Measurements from ENCODE around the gene BAZ2A. TPM values are rescaled to one million over a fixed set of nuclear protein-coding genes. Genes with fewer than 3 reads are reported as not detected.

BAZ2A gene
- polyA plus RNA-seq (2012; ENCODE audit: insufficient read depth, insufficient read length, low read depth), result 126 TPM

GRCh38 chr12:56630180-56630632 is at the start of gene BAZ2A:
Gene BAZ2A, minus strand, starts transcription at chr12:56630326. Its CDS starts 12,796 bp downstream, at chr12:56617530.
- TF ChIP-seq, protein P1, sequence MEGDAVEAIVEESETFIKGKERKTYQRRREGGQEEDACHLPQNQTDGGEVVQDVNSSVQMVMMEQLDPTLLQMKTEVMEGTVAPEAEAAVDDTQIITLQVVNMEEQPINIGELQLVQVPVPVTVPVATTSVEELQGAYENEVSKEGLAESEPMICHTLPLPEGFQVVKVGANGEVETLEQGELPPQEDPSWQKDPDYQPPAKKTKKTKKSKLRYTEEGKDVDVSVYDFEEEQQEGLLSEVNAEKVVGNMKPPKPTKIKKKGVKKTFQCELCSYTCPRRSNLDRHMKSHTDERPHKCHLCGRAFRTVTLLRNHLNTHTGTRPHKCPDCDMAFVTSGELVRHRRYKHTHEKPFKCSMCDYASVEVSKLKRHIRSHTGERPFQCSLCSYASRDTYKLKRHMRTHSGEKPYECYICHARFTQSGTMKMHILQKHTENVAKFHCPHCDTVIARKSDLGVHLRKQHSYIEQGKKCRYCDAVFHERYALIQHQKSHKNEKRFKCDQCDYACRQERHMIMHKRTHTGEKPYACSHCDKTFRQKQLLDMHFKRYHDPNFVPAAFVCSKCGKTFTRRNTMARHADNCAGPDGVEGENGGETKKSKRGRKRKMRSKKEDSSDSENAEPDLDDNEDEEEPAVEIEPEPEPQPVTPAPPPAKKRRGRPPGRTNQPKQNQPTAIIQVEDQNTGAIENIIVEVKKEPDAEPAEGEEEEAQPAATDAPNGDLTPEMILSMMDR (IDR thresholded peaks at IDR 0.05; ENCODE audit: low read depth, low read length), result no peak
- H3K9me3 ChIP-seq, result no peaks in the 10 kb centered on the region
- H3K27me3 ChIP-seq, result no peaks in the 10 kb centered on the region
- H3K36me3 ChIP-seq, result peaks cover 18% of the 10 kb centered on the region
- H3K4me1 ChIP-seq, result peaks cover 18% of the 10 kb centered on the region
- H3K4me3 ChIP-seq (ENCODE audit: low read depth, low read length), result peak within 1 kb of the TSS; percentile 95
- peak; percentile 90 for DNase-seq

- Histone ChIP-seq H3K9me3 (no peaks in the 10 kb centered on the region), H3K4me1 (no peaks in the 10 kb centered on the region), H3K4me3 (ENCODE audit: low read depth, low read length) (no peak overlapping the region), H3K27me3 (no peaks in the 10 kb centered on the region), H3K36me3 (peaks cover 59% of the 10 kb centered on the region)
- TF ChIP-seq, protein P1 (IDR thresholded peaks at IDR 0.05; ENCODE audit: low read depth, low read length), result no peak
- no peak for DNase-seq
Observed at GRCh38 chr12:56678852-56679251, 48.7 kb upstream of the BAZ2A start.

GRCh38 chr12:56677680-56678079 is 47.6 kb upstream of the BAZ2A start:
- no peak overlapping the region for H3K4me3 ChIP-seq (ENCODE audit: low read depth, low read length)
- DNase-seq, result no peak
- TF ChIP-seq, protein P1 (IDR thresholded peaks at IDR 0.05; ENCODE audit: low read depth, low read length), result no peak
- H3K9me3 ChIP-seq, result no peaks in the 10 kb centered on the region
- H3K27me3 ChIP-seq, result no peaks in the 10 kb centered on the region
- H3K4me1 ChIP-seq, result no peaks in the 10 kb centered on the region
- H3K36me3 ChIP-seq, result peaks cover 61% of the 10 kb centered on the region

GRCh38 chr12:56676851-56677580 is 46.9 kb upstream of the BAZ2A start:
- DNase-seq, result no peak
- Histone ChIP-seq H3K27me3 (no peaks in the 10 kb centered on the region), H3K4me3 (ENCODE audit: low read depth, low read length) (no peak overlapping the region), H3K4me1 (no peaks in the 10 kb centered on the region), H3K36me3 (peaks cover 65% of the 10 kb centered on the region), H3K9me3 (no peaks in the 10 kb centered on the region)
- TF ChIP-seq, protein P1 (IDR thresholded peaks at IDR 0.05; ENCODE audit: low read depth, low read length), result no peak

DNA sequence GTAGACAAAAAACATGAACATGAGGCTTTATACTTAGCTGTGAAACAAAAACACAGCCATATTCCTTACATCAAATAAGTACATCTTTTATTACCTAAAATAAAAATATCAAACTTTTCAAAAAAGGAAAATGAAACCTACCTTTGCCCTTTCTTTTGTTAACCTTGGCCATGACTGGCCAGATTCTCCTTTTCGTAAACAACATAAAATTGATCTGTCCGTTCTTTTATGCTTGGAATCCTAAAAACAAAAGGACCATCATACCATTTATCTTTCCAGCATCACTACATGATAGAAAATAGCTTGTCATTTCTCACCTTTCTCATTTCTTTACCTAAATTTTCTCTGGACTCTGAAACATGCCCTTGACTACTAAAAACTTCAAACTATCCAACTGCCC is 41.5 kb upstream of the BAZ2A start:
- TF ChIP-seq, protein P1 (IDR thresholded peaks at IDR 0.05; ENCODE audit: low read depth, low read length), result no peak
- Histone ChIP-seq H3K27me3 (no peaks in the 10 kb centered on the region), H3K4me3 (ENCODE audit: low read depth, low read length) (no peak overlapping the region), H3K4me1 (no peaks in the 10 kb centered on the region), H3K36me3 (peaks cover 79% of the 10 kb centered on the region), H3K9me3 (no peaks in the 10 kb centered on the region)
- no peak for DNase-seq

- Histone ChIP-seq H3K27me3 (no peaks in the 10 kb centered on the region), H3K4me1 (no peaks in the 10 kb centered on the region), H3K9me3 (no peaks in the 10 kb centered on the region), H3K36me3 (peaks cover 83% of the 10 kb centered on the region), H3K4me3 (ENCODE audit: low read depth, low read length) (no peak overlapping the region)
- TF ChIP-seq, protein P1 (IDR thresholded peaks at IDR 0.05; ENCODE audit: low read depth, low read length), result no peak
- DNase-seq, result no peak
Observed at GRCh38 chr12:56670836-56671235, 40.7 kb upstream of the BAZ2A start.

All from BE2C (cell line).